Endothelial cell of umbilical vein (primary cell): ENCODE results near the gene DPY19L3. TPM values are rescaled to one million over a fixed set of nuclear protein-coding genes. Genes with fewer than 3 reads are reported as not detected.

Source experiments
- BruUV-seq: library from RNA; stranded (reverse); fragments of 400-500 nt; replicated peaks from 2 replicates; lab custom pipeline; 2021; lab: Mats Ljungman, UMichigan
- CTCF ChIA-PET: fragments of 300-600, 350-600 bp; sonication (Branson Sonifier 250); formaldehyde crosslinking; loops from one replicate; lab custom pipeline; 2021; ENCODE audit warnings: antibody characterized with exemption, inconsistent platforms; lab: Charles Lee
- POLR2A ChIA-PET: fragments of 300-600, 350-600 bp; sonication (Branson Sonifier 250); formaldehyde crosslinking; loops from one replicate; lab custom pipeline; 2021; ENCODE audit warnings: antibody characterized with exemption, inconsistent platforms; lab: Charles Lee
- DNase-seq: peaks from one replicate; pipeline ENCODE4 v3.0.0-alpha.2; 2011; ENCODE audit warnings: low read depth, low spot score
- FAIRE-seq: peaks from 2 replicates; lab custom pipeline; 2011; peaks lifted over from hg19 to GRCh38; lab: Jason Lieb, UNC
- H2AFZ ChIP-seq: 2 replicates; pipeline ENCODE4 v1.6.0; 2012; ENCODE audit warnings: low read depth, low read length, control low read depth, inconsistent platforms
- H3K27ac ChIP-seq: 2 replicates; pipeline ENCODE4 v1.5.1; 2011; ENCODE audit warnings: low read depth, mild to moderate bottlenecking, control low read depth, low read length, moderate library complexity; ENCODE audit not compliant: insufficient read depth
- H3K27me3 ChIP-seq, 2 experiments: 2 replicates each; pipeline versions ENCODE4 v1.6.0 to v1.6.1; 2011; ENCODE audit warnings: low read length in 2 of 2, mixed read lengths in 1 of 2; ENCODE audit not compliant: control insufficient read depth in 2 of 2, insufficient read depth in 2 of 2
- H3K36me3 ChIP-seq, 2 experiments: 2 replicates in 1 of 2; 3 replicates in 1 of 2; pipeline ENCODE4 v1.5.1; 2011; ENCODE audit warnings: low read length in 2 of 2, mild to moderate bottlenecking in 1 of 2, moderate library complexity in 1 of 2; ENCODE audit not compliant: control insufficient read depth in 2 of 2, insufficient read depth in 2 of 2; ENCODE audit errors: extremely low read depth in 1 of 2
- H3K4me1 ChIP-seq: 3 replicates; pipeline ENCODE4 v1.5.1; 2011; ENCODE audit warnings: mild to moderate bottlenecking, low read length; ENCODE audit not compliant: control insufficient read depth, insufficient read depth; ENCODE audit errors: extremely low read depth
- H3K4me2 ChIP-seq: 2 replicates; pipeline ENCODE4 v1.6.1; 2011; ENCODE audit warnings: low read length, control low read depth, mixed read lengths; ENCODE audit not compliant: insufficient read depth
- H3K4me3 ChIP-seq, 3 experiments: fragments of 200-600 bp in 1 of 3; sonication (generic), shearing (Covaris generic) in 1 of 3; replicated peaks in 1 of 3; 2 replicates each; pipeline ENCODE4 v1.5.1; 2011 to 2016; ENCODE audit warnings: control low read depth in 3 of 3, low read length in 3 of 3, mild to moderate bottlenecking in 2 of 3, inconsistent platforms in 1 of 3, low read depth in 1 of 3, moderate library complexity in 1 of 3; ENCODE audit not compliant: insufficient read depth in 1 of 3
- H3K79me2 ChIP-seq: 2 replicates; pipeline ENCODE4 v1.6.0; 2012; ENCODE audit warnings: low read length, inconsistent platforms; ENCODE audit not compliant: control insufficient read depth, insufficient read depth
- H3K9ac ChIP-seq: replicated peaks from 2 replicates; pipeline ENCODE3; 2011; ENCODE audit warnings: low read length, control low read depth; ENCODE audit not compliant: insufficient read depth; ENCODE audit errors: extremely low read depth
- H3K9me1 ChIP-seq: replicated peaks from 3 replicates; pipeline ENCODE4 v1.6.0; 2011; ENCODE audit warnings: mild to moderate bottlenecking, low read length; ENCODE audit not compliant: control insufficient read depth, insufficient read depth; ENCODE audit errors: extremely low read depth
- H3K9me3 ChIP-seq: replicated peaks from 2 replicates; pipeline ENCODE4 v1.5.1; 2012; ENCODE audit warnings: low read length, inconsistent platforms; ENCODE audit not compliant: control insufficient read depth, insufficient read depth
- H4K20me1 ChIP-seq: replicated peaks from 2 replicates; pipeline ENCODE3; 2011; ENCODE audit warnings: mild to moderate bottlenecking, low read length; ENCODE audit not compliant: control insufficient read depth, insufficient read depth; ENCODE audit errors: extremely low read depth
- CTCF ChIP-seq, 2 donors: IDR thresholded peaks; 1 replicate in 1 of 2; 2 replicates in 1 of 2; pipeline ENCODE4 v1.5.1; 2011; ENCODE audit warnings: low read length in 2 of 2, mild to moderate bottlenecking in 2 of 2, moderate library complexity in 2 of 2, control low read depth in 1 of 2, inconsistent platforms in 1 of 2, low read depth in 1 of 2; ENCODE audit not compliant: insufficient read depth in 1 of 2; ENCODE audit errors: extremely low read depth in 1 of 2
- EZH2 ChIP-seq: IDR thresholded peaks from 2 replicates; pipeline ENCODE4 v1.6.1; 2012; ENCODE audit warnings: borderline replicate concordance, low read depth, mild to moderate bottlenecking, moderate library complexity, low read length, inconsistent platforms; ENCODE audit not compliant: severe bottlenecking
- FOS ChIP-seq: IDR thresholded peaks from 2 replicates; pipeline ENCODE4 v1.6.1; 2011; ENCODE audit warnings: mild to moderate bottlenecking, low read length, moderate library complexity, borderline replicate concordance; ENCODE audit not compliant: insufficient read depth
- GATA2 ChIP-seq: IDR thresholded peaks from 2 replicates; pipeline ENCODE4 v1.7.0; 2011; ENCODE audit warnings: low read depth, mild to moderate bottlenecking, moderate library complexity, mixed read lengths, low read length; ENCODE audit not compliant: insufficient read length, insufficient read depth
- JUN ChIP-seq: IDR thresholded peaks from 2 replicates; pipeline ENCODE4 v1.6.1; 2011; ENCODE audit warnings: borderline replicate concordance, low read depth; ENCODE audit not compliant: insufficient read length, insufficient read depth
- MAX ChIP-seq: IDR thresholded peaks from 2 replicates; pipeline ENCODE4 v1.6.1; 2011; ENCODE audit not compliant: insufficient read depth, insufficient read length
- MYC ChIP-seq: IDR thresholded peaks from one replicate; pipeline ENCODE4 v1.6.1; 2011; ENCODE audit warnings: mild to moderate bottlenecking, low read depth, low read length
- POLR2A ChIP-seq: IDR thresholded peaks from 2 replicates; pipeline ENCODE4 v1.6.1; 2012; ENCODE audit warnings: low read depth, mild to moderate bottlenecking, control low read depth, low read length
- POLR2AphosphoS5 ChIP-seq: IDR thresholded peaks from 2 replicates; pipeline ENCODE4 v1.6.1; 2012; ENCODE audit warnings: low read depth, mild to moderate bottlenecking, control low read depth, low read length, moderate library complexity; ENCODE audit not compliant: insufficient read depth
- dilution Hi-C: fragments of 300-500 bp; cut with MboI; formaldehyde crosslinking; loops from one replicate; pipeline ENCODE4 v1.15.0; 2019; ENCODE audit warnings: low sequenced_read_pairs; ENCODE audit not compliant: extremely low pct_ligation_motif_present
- intact Hi-C: fragments of 100-400 bp; cut with micrococcal nuclease; formaldehyde crosslinking; loops from one replicate; pipeline ENCODE4 v1.10.0; 2022
- polyA plus RNA-seq, 4 experiments: library from polyadenylated mRNA; depleted of rRNA in 3 of 4; stranded (reverse) in 3 of 4; unstranded in 1 of 4; fragments of >200 nt; gene quantifications; 2 replicates each; pipeline versions ENCODE4 v1.2.1 to v1.2.3, GENCODE V29; 2011 to 2012; ENCODE audit warnings: missing spikeins in 1 of 4
- total RNA-seq: library from RNA; stranded (reverse); gene quantifications from 2 replicates; pipeline ENCODE4 v1.2.3, GENCODE V29; 2021

The DPY19L3 gene
- total and polyA plus RNA-seq, 2 donors (not counting 3 experiments of a cell fraction or from before 2014, with no cell fraction given), result 36.1 to 39.5 TPM

GRCh38 chr19:32469795-32470194 is 64.2 kb downstream of the DPY19L3 start:
- Histone ChIP-seq H3K9me3 (no peaks in the 10 kb centered on the region), H3K9ac (no peak overlapping the region), H3K27me3 (no peaks in the 10 kb centered on the region), H3K4me2 (no peak overlapping the region), H3K4me3 (no peak overlapping the region), H2AFZ (no peak overlapping the region), H3K79me2 (no peaks in the 10 kb centered on the region), H3K4me1 (no peaks in the 10 kb centered on the region), H3K27ac (no peak overlapping the region), H4K20me1 (no peaks in the 10 kb centered on the region), H3K36me3 (peaks cover 0 to 4% of the 10 kb centered on the region in 2 experiments), H3K9me1 (no peaks in the 10 kb centered on the region)
- TF ChIP-seq MAX, result no peak
- TF ChIP-seq FOS, result no peak
- TF ChIP-seq POLR2A, result no peak
- TF ChIP-seq GATA2, result no peak
- no peak for TF ChIP-seq EZH2
- BruUV-seq, result no TSS peak
- intact Hi-C loops (loop anchor here (10.0 kb wide), 1 partner anchor 105 kb away; no protein-coding TSS in a partner anchor), dilution Hi-C loops (no loop called here)
- FAIRE-seq (no peak), DNase-seq (no peak)
- CTCF ChIA-PET, result no interaction called here
- POLR2A ChIA-PET, result no interaction called here

GRCh38 chr19:32471095-32471494 is 65.5 kb downstream of the DPY19L3 start:
- H3K9ac ChIP-seq, result no peak overlapping the region
- dilution Hi-C loops (no loop called here), intact Hi-C loops (no loop called here)
- no TSS peak for BruUV-seq
- CTCF ChIA-PET, result no interaction called here
- no peak for FAIRE-seq
- H3K4me2 ChIP-seq, result no peak overlapping the region
- no peak overlapping the region for H3K4me3 ChIP-seq
- H3K36me3 ChIP-seq, result peaks cover 0 to 4% of the 10 kb centered on the region in 2 experiments
- no peak overlapping the region for H3K27ac ChIP-seq
- POLR2A ChIA-PET, result no interaction called here
- H3K9me3 ChIP-seq, result no peaks in the 10 kb centered on the region
- TF ChIP-seq EZH2 (no peak), POLR2AphosphoS5 (no peak), CTCF (IDR thresholded peaks at IDR 0.05; ENCODE audit: extremely low read depth in 1 of 2, insufficient read depth in 1 of 2, low read depth in 1 of 2, low read length in 2 of 2) (no peak), FOS (no peak), POLR2A (no peak), MYC (no peak), GATA2 (no peak), MAX (no peak), JUN (no peak)
- H4K20me1 ChIP-seq, result no peaks in the 10 kb centered on the region
- H3K9me1 ChIP-seq, result no peaks in the 10 kb centered on the region
- H3K79me2 ChIP-seq, result no peaks in the 10 kb centered on the region
- no peak for DNase-seq
- no peak overlapping the region for H2AFZ ChIP-seq
- no peaks in the 10 kb centered on the region for H3K4me1 ChIP-seq
- no peaks in the 10 kb centered on the region for H3K27me3 ChIP-seq
